Fibroblast of gingiva (primary cell): ENCODE measurements around the gene SDK1.
"Not testable (repeated sequence)": the region's sequence is repeated elsewhere in the genome, so short reads cannot be mapped to it uniquely, and the experiment has no call there.

Experiments
- DNase-seq: peaks from one replicate; pipeline ENCODE4 v3.0.0-alpha.2; 2011; ENCODE audit warnings: low read depth

Gene SDK1

DNA sequence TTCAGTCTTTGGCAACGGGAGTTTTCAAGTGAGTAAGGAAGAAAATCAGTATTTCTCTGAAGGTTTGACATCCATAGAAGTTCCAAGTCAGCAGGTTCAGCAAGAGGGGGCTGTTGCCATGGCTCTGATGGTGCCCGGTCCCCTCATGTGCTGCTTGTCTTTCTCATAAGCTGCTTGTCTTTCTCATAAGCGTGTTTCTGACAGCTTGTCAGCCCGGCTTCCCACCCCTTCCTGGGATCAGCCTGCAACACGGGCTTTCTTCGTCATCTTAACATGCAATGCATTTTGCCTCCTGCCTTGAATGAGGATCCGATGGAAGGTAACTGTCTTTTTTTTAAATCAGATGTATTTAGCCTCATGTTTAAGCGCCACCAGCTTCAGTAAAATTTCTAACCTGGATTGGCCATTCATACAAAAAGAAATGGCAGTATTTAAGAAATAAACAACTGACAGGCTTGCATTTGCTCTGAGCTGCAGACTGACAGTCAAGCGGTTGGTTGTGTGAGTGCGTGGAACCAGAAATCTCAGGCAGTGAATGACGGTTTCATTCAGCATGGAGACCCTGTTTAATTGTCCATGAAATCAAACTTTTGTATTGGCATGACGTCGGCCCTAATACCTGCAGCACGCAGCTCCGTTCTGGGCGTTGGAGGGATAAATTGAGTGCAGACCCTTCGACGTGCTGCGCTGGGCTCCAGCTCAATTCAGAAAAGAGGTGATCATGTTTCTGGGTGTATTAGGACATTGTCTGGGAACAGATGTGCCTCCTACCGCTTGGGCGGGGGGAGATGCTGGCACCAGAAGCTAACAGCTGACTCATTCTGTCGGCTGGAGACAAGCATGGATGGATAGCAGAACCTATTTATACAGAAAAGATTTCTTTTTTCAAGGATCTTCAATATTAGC lies 926.3 kb downstream of the SDK1 start:
- DNase-seq = peak; percentile 57

DNA sequence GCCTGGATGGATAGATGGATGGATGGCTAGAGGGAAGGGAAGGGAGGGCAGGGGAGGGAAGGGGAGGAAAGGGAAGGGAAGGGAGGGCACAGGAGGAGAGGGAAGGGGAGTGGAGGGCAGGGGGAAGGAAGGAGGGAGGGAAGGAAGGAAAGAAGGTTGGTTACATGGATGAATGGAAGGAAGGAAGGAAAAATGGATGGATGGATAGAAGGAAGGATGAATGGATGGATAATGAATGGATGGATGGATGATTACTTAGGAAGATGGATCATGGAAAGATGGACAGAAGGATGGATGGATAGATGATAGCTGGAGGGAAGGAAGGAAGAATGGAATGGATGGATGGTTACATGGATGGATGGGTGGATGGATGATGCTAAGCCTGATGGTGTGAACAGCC lies 929.3 kb downstream of the SDK1 start:
- DNase-seq = no peak

DNA sequence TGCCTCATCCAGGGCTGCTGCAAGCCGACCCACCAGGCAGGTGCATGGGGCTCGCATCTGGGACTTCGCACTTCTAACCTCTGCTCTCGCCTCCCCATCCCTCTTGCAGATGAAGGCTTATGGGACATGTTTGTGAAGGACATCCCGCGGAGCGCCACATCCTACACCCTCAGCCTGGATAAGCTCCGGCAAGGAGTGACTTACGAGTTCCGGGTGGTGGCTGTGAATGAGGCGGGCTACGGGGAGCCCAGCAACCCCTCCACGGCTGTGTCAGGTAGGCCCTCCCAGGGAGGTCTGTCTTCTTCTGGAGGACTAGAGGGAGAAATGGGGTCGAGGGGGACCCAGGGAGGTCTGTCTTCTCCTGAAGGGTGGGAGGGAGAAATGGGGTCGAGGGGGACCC lies 932.1 kb downstream of the SDK1 start:
- DNase-seq = no peak

DNA sequence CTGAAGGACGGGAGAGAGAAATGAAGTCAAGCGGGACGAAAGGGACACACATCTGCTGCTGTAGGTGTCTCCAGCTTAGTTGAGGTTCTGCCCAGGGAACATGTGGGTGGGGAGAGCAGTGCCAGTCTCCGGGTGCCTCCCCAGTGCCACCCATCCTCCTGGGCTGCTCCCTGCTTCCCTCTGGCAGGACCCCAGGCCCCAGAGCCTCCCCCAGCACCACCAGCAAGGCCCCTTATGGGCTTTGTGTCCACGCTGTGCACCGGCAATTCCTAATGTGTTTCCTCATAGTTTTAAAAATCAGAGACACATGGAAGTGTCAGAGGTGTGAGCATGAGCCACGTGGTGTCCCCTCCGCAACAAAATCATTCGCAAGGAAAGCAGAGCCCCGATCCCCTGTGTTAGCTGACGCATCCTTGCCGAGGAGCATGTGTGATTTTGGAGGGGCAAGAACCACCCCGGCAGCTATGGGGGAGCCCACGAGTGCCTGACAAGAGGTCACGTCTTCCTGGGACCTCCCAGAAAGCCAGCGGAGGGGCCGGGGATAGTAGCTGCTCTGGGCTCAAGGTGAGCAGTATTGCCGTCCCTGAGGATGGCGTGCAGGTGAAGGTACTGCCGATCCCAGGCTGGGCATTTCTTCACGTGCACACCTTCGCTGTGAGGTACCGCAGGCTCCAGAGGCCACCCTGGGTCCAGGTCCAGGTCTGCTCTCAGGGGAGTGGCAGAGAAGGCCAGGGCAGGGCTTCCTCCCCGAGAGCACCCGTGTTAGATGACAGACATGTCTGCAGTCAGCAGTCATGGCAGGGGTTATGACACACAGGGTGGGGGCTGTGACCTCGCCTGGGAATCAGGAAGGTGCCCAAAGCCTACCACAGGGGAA lies 932.8 kb downstream of the SDK1 start:
- DNase-seq = no peak

DNA sequence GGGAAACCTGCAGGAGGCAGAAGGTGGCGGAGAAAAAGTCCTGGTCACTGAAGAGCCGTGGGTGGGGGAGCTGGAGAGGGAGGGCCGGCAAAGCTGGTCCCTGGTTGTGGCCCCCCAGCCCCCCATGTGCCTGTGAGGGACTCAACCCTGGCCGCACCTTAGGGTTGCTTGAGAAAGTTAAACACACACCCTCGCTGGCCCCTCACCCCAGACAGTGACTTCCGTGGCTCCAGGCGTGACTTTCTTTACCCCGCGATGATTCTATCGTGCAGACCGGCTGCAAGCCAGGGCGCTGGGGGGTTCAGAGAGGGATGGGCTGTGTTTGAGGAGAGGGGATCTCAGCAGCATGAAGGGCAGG lies 933.4 kb downstream of the SDK1 start:
- DNase-seq = no peak

DNA sequence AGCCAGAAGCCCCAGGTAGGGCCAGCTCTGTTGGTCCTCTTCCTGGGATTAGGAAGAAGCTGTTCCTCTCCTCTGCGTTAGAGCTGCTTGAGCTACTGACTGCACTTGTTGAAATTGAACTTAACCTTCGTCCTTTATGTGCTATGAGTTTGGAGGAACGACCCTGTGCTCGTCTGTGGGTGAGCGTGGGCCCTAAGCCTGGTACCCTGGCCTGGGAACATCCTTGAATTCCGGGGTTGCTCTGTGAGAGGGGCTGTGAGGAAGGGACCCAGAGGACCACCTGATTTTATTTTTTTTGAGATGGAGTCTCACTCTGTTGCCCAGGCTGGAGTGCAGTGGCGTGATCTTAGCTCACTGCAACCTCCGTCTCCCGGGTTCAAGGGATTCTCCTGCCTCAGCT lies 933.8 kb downstream of the SDK1 start:
- no peak for DNase-seq

DNA sequence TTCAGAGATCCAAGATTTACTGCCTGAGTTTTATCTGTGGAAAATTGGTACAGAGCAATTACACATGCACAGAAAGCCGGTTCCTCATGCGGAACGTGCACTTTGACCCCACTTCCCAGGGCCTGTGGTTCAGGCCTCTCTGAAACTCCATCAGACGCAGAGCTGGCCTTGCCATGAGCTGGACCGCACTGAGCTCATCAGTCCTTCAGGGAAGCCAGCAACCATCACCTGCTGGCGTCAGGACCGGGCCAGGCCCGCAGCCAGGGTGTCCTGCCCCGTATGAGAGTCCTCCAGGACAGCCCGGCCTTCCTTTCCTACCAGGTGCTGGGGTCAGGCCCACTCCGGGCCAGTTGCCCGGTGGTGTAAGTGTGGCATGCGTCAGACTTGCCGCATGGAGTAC lies 934.5 kb downstream of the SDK1 start:
- no peak for DNase-seq

DNA sequence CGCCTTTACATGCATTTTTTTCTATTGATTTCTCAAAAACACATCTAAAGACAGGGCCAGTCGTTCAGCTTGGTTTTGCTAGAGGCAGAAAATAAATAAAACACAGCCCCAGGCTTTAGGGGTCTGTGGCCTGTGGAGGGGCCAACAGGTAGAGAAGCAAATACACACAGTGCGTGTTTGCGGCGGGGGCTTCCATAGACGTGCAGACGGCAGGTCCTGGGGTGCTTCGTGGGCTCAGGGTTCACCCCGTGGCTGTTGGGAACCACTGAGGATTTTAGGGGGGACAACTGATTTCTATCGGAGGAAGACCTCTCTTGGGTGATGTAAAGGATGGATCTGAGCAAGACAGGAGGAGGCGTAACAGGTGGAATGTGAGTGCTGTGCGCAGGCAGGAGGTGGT lies 935.3 kb downstream of the SDK1 start:
- DNase-seq = no peak

DNA sequence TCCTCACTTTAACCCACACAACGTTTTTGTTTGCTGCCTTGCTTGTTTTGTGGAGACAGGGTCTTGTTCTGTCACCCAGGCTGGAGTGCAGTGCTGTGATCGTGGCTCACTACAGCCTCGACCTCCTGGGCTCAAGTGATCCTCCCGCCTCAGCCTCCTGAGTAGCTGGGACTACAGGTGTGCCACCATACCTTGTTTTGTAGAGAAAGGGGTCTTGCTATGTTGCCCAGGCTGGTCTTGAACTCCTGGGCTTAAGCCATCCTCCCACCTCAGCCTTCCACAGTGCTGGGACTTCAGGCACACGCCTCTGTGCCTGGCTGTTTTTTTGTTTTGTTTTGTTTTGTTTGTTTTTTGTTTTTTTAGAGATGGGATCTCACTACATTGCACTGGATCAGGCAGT lies 935.8 kb downstream of the SDK1 start:
- not testable (repeated sequence) for DNase-seq

DNA sequence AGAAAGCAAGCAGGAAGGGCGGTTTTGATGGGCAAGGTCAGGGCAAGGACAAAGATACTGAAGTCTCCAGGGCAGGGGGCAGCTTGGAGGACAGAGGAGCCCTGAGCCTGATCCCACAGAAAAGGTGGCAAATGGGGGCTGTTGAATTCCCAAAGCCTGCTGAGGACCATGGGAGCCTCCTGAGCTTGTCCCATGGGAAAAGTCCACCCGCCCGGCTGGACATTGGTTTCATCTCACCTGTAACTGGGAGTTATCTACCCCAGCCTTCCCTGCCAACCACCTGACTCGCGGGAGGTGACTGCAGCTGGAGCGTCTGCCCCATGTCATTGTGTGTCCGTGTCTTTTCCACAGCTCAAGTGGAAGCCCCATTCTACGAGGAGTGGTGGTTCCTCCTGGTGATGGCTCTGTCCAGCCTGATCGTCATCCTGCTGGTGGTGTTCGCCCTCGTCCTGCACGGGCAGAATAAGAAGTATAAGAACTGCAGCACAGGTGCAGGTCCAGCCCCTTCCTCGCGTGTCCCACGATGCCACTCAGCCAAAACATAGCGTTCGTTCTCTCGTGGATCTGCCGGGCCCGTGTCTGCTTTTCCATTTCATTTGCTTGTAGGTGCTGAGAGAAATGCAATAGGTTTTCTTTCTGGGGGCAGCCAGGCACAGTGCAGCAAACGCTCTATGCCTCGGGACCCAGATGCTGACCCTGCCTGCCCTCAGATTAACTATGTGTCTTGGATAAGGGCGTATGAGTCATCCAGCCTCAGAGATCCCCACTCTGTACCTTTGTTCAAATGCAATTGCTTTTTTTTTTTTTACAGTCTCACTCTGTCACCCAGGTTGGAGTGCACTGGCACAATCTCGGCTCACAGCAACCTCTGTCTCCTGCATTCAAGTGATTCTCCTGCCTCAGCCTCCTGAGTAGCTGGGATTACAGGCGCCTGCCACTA lies 936.5 kb downstream of the SDK1 start:
- DNase-seq = no peak

DNA sequence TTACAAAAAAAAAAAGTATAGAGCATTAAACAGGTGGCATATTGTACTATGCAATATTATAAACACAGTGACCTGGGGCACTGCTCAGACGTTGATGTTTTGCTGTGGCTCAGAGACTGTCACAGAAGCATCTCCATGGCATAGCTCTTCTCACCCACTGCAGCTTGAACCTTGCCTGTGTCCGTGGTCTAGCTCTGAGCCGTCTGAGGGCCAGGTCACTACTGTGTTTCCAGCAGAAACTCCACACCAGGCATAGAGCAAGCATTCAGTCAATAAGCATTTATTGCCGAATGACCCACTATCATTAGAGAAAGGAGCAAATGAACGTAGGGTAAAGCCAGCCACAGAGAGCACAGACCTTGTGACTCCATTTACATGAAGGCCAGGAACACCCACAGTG lies 937.8 kb downstream of the SDK1 start:
- no peak for DNase-seq

DNA sequence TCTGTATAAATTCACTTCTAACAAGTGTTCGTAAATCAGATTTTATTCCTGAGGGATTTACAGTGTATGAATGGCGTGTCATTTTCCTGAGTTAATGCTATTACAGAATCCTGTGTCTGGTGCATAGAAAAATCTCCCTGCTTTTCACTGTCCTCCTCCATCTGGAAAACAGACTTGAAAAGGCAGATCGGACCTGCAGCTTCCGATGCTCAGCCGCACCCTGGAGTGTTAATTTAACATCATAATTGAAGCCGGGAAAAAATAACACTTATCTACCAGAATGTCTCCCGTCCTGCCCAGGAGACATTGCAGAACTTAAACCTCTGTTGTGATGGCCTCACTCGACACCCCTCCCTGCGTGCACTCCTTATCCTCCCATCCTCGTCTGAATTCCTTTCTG lies 939.0 kb downstream of the SDK1 start:
- DNase-seq = no peak

DNA sequence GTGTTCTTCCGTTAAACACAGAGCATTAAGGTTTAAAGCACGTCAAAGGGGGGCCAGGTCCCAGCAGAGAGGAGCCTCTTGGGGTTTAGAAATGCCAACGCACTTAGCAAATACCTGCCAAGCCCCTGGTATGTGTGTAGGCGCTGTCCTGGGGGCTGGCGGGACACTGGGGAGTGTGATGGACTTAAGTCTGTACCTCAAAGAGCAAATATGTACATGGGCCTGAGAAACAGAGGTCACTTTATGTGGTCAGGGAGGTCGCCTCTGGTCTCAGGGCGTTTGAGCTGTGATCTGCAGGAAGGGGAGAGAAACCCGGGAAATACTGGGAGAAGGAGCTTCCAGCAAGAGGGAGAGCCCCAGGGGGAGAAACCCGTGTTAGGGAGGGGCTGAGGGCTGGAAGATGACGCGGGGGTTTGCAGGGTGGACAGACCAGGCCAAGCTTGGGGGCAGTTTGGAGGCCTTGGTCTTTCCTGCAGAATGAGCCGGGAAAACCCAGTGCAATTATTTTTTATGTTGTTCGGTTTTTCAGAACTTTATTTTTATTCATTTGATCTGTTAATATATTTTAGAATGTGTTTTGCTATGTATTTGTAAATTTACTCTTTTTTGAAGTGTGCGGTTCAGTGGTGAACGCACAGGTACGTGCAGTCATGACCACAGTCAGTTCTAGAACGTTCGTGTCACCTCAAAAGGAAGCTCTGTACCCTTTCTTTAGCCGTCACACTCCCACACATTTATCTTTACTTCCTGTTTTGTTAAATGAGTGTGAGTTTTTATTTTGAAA lies 939.7 kb downstream of the SDK1 start:
- DNase-seq = no peak

DNA sequence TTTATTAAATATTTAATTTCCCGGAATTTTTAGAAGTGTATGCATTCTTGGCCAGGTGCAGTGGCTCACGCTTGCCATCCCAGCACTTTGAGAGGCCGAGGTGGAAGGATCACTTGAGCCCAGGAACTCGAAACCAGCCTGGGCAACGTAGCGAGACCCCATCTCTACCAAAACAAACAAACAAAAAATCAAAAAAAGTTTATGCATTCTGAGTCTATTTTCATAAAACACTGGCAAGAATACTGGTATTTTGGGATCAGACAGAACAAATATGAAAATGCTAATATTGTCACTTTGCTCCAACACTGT lies 940.2 kb downstream of the SDK1 start:
- no peak for DNase-seq

DNA sequence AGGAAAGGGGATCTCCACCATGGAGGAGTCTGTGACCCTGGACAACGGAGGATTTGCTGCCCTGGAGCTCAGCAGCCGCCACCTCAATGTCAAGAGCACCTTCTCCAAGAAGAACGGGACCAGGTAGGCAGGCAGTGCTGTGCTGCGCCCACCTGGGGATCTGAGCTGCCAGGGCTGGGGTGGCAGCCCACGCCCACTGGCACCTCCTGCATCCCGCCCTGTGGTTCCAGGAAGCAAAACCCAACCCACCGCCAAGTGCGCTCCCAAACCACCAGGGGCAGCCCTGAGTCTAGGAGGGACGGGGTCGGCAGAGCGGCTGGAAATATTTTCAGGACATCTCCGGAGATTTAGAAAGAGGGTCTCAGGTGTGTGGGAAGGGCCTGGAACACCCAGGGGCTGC lies 940.7 kb downstream of the SDK1 start:
- no peak for DNase-seq

DNA sequence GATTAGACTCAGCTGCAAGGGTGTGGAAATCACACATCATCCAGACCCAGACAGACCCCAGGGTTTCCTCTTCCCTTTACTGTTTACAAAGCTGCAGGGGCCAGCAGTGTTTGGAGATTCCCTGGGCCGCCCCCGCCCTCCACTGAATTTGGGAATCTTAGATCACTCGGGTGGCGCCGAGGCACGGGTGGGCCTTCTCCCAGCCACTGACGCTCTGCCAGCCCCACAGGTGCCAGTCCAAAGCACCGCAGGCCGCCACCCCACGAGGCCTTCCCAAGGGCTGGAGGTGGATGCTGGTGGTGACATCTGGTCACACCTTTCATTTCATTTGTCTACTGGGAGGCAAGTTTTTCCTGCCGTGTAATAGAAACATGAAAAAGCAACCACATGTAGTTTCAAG lies 941.7 kb downstream of the SDK1 start:
- DNase-seq = no peak

DNA sequence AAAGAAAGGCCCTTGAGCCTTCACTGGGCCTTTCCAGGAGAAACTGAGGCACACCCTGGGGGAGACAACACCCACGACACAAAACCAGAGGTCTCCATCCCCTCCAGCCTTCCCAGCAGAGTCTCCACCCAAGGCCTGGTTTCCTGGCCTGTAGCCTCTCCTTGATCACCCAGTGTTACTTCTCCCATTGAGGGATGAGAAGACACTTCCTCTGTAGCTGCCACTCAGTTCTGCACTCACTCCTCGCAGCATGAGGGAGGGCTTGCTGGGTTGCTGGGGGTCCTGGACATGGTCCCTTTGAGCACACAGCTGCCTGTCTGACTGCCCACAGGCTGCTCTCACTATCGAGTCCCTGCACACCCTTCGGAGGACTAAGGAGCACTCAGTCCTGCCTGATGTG lies 943.0 kb downstream of the SDK1 start:
- no peak for DNase-seq

DNA sequence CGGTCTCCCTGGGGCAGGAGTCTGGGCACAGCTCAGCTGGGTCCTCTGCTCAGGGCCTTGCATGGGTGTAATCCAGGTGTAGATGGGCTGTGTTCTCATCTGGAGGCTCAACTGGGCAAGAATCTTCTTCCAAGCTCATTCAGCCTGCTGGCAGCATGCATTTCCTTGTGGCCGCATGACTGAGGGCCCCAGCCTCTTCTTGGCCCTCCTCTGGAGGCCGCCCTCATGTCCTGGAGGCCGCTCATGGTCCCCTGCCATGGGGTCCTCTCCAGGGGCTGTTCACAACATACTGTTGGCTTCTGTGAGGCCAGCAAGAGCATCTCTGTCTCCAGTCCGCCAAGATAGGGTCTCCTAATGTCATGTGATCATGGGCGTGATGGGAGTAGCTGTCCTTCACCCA lies 943.6 kb downstream of the SDK1 start:
- no peak for DNase-seq

DNA sequence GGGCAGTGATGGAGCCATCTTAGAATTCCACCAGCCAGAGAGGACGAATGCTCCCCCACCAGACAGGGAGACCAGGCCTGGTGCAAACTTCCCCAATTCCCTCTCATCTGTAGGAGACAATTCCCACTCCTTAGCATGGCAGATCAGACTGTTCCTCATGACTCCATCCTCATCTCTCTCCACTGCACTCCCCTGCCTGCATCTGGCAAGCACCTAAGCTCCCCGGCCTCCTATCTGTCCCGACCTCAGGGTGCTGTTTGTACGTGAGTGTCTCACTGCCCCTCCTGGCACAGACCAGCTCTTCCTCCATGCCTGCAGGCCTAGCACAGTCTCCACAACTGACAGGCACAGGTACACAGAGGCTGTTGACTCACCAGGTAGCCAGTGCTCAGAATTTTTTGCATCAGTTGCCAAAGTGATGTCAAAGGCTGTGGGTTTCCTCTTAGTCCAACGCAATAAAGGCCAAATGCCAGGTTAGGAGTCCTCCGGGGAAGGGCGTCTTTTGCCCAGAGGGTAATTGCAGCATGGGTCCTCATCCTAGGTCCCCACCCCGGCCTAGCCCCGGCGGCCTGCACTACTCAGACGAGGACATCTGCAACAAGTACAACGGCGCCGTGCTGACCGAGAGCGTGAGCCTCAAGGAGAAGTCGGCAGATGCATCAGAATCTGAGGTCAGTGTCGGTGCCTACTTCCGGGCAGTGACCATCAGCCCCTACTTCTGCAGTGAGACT lies 944.2 kb downstream of the SDK1 start:
- DNase-seq = no peak

DNA sequence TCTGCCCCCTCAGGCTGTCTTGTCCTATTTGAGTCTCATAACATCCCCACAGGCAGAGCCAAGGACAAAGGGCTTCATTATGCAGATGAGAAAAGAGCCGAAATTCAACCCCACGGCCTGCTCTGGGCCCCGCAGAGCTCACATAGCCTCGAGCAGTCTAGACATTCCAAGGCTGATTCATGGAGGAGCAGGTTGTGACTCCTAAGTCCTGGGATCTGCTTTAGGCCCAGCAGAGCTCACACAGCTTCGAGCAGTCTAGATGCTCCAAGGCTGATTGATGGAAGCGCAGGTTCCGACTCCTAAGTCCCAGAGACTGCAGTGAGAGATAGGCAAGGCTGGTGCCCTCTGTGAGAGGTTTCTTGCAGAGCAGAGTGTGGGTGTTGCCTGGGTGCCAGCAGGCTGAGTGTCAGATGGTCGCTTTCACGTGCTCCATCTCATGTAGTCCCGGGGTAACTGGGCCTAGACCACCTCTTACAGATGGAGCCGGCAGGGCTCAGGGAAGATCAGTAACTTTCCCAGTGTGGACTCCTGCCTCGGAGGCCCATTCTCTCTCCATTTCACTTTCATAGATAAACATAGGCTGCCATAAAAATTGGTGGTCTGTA lies 944.9 kb downstream of the SDK1 start:
- no peak for DNase-seq

DNA sequence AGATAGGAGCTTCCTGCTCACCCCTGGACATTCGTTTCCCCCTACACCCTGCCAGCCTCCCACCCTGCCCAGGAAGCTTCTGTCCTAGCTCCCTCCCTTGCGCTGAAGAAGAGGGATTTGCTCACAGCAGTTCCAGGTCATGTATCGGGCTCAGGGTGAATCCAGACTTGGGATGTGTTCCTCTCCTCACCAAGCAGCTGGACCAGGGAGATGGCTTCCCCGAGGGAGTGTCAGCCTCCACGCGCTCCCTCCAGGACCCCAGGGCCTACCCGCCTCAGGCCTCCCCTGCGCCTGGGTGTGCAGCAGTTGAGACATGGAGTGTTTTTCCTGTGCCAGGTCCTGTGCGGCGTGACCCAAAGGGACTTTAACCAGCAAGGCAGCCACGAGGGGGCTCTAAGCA lies 945.5 kb downstream of the SDK1 start:
- DNase-seq = no peak
